Right renal cortex interstitium (tissue), 3 donors: ENCODE measurements around the gene MAPT. TPM values are rescaled to one million over a fixed set of nuclear protein-coding genes. Genes with fewer than 3 reads are reported as not detected.

Source experiments
- DNase-seq, 3 donors: peaks; one replicate each; pipeline ENCODE4 v3.0.0-alpha.2; 2013; ENCODE audit warnings: low read depth in 3 of 3, low spot score in 2 of 3
- polyA plus RNA-seq, 3 donors: library from polyadenylated mRNA; unstranded; fragments of 120-200 nt; gene quantifications; one replicate each; pipeline ENCODE4 v1.2.1, GENCODE V29; 2013; ENCODE audit not compliant: insufficient read length in 3 of 3

The MAPT gene
- polyA plus RNA-seq, 3 donors, result 7.7 to 11.3 (median 9.5) TPM

DNA sequence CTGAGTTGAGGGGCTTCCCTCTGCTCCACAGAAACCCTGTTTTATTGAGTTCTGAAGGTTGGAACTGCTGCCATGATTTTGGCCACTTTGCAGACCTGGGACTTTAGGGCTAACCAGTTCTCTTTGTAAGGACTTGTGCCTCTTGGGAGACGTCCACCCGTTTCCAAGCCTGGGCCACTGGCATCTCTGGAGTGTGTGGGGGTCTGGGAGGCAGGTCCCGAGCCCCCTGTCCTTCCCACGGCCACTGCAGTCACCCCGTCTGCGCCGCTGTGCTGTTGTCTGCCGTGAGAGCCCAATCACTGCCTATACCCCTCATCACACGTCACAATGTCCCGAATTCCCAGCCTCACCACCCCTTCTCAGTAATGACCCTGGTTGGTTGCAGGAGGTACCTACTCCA, 130.7 kb downstream of the MAPT start:
- no peak for DNase-seq

DNA sequence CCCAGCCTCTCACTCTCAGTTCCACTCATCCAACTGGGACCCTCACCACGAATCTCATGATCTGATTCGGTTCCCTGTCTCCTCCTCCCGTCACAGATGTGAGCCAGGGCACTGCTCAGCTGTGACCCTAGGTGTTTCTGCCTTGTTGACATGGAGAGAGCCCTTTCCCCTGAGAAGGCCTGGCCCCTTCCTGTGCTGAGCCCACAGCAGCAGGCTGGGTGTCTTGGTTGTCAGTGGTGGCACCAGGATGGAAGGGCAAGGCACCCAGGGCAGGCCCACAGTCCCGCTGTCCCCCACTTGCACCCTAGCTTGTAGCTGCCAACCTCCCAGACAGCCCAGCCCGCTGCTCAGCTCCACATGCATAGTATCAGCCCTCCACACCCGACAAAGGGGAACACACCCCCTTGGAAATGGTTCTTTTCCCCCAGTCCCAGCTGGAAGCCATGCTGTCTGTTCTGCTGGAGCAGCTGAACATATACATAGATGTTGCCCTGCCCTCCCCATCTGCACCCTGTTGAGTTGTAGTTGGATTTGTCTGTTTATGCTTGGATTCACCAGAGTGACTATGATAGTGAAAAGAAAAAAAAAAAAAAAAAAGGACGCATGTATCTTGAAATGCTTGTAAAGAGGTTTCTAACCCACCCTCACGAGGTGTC, 131.3 kb downstream of the MAPT start:
- no peak for DNase-seq

DNA sequence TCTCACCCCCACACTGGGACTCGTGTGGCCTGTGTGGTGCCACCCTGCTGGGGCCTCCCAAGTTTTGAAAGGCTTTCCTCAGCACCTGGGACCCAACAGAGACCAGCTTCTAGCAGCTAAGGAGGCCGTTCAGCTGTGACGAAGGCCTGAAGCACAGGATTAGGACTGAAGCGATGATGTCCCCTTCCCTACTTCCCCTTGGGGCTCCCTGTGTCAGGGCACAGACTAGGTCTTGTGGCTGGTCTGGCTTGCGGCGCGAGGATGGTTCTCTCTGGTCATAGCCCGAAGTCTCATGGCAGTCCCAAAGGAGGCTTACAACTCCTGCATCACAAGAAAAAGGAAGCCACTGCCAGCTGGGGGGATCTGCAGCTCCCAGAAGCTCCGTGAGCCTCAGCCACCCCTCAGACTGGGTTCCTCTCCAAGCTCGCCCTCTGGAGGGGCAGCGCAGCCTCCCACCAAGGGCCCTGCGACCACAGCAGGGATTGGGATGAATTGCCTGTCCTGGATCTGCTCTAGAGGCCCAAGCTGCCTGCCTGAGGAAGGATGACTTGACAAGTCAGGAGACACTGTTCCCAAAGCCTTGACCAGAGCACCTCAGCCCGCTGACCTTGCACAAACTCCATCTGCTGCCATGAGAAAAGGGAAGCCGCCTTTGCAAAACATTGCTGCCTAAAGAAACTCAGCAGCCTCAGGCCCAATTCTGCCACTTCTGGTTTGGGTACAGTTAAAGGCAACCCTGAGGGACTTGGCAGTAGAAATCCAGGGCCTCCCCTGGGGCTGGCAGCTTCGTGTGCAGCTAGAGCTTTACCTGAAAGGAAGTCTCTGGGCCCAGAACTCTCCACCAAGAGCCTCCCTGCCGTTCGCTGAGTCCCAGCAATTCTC, 132.1 kb downstream of the MAPT start:
- DNase-seq, result no peak

DNA sequence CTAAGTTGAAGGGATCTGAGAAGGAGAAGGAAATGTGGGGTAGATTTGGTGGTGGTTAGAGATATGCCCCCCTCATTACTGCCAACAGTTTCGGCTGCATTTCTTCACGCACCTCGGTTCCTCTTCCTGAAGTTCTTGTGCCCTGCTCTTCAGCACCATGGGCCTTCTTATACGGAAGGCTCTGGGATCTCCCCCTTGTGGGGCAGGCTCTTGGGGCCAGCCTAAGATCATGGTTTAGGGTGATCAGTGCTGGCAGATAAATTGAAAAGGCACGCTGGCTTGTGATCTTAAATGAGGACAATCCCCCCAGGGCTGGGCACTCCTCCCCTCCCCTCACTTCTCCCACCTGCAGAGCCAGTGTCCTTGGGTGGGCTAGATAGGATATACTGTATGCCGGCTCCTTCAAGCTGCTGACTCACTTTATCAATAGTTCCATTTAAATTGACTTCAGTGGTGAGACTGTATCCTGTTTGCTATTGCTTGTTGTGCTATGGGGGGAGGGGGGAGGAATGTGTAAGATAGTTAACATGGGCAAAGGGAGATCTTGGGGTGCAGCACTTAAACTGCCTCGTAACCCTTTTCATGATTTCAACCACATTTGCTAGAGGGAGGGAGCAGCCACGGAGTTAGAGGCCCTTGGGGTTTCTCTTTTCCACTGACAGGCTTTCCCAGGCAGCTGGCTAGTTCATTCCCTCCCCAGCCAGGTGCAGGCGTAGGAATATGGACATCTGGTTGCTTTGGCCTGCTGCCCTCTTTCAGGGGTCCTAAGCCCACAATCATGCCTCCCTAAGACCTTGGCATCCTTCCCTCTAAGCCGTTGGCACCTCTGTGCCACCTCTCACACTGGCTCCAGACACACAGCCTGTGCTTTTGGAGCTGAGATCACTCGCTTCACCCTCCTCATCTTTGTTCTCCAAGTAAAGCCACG, 133.0 kb downstream of the MAPT start:
- DNase-seq, result no peak

DNA sequence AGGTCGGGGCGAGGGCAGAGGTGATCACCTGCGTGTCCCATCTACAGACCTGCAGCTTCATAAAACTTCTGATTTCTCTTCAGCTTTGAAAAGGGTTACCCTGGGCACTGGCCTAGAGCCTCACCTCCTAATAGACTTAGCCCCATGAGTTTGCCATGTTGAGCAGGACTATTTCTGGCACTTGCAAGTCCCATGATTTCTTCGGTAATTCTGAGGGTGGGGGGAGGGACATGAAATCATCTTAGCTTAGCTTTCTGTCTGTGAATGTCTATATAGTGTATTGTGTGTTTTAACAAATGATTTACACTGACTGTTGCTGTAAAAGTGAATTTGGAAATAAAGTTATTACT, 133.6 kb downstream of the MAPT start:
- DNase-seq, result no peak

DNA sequence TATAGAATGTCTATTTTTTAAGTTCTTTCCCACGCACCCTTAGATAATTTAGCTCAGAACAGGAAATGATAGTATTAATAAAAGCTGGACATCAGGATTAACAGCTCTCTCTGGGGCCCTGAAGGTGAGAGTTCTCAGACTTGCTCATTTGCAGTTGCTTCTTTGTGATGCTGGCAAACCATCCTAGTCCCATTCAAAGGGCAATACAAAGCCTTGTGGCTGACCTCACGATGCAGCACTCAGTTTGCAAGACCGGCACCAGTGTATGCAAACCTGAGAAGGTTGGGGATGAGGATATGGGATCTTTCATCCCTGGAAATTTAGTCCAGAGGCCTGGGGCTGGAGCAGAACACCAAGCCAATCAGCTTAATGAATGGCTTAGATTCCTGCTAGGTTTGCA, 134.0 kb downstream of the MAPT start:
- no peak for DNase-seq

DNA sequence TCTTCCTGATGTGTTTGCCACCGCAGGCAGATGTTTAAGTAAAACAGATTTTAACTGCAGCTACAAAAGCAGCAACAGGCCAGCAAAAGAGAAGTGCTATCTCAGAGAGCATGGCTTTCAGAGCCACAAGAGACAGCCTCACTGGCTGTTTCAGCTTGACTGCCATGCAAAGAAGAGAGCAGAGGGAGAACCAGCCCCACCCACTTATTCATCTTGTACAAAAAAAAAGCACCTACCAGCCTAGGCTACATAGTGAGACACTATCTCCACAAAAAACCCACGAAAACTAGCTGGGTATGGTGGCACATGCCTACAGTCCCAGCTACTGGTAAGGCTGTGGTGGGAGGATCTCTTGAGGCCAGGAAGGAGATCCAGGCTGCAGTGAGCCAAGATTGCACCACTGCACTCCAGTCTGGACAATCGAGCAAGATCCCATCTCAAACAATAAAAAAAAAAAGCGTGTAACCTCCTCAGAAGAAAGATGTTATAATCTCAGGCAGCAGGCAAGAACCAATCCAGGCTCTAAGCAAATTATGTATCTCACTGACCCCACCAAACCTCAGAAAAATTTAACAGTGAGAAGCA, 134.7 kb downstream of the MAPT start:
- DNase-seq, result no peak

DNA sequence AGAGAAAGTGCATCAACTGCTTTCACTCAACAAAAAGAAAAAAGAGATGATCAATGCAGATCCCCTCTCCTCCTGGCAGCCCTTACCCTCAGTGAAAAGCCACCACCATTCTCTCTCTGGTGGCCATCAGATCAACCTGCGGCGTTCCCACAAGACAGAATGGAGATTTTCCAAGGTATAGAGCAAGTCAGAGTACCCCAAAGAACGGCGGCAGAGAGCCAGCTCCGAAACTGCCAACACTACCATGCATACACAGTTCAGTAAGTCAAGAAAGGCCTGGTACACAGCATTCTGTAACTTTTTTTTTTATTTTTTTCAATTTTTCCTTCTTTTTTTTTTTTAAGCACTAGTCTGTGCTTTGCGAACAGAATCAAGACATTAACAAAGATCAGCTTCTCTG, 135.3 kb downstream of the MAPT start:
- no peak for DNase-seq

DNA sequence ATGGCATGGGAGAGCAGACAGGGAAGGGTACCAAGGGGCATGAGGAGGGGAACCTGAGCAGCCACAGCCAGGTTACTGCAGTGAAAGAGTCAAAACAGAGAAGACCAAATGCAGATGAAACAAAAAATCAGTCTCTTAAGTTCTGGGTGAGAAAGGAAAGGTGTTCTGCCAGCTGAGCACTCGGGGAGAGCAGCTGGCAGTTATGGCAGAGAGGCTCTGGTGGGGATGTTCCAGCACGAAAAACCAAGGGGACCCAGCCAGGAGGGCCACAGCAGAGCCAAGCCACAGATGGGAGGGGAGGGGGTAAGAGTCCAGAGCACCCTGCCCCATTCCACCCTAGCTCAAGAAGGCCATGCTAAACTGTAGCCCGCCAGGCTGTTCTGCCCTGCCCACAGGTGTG, 136.4 kb downstream of the MAPT start:
- no peak for DNase-seq

DNA sequence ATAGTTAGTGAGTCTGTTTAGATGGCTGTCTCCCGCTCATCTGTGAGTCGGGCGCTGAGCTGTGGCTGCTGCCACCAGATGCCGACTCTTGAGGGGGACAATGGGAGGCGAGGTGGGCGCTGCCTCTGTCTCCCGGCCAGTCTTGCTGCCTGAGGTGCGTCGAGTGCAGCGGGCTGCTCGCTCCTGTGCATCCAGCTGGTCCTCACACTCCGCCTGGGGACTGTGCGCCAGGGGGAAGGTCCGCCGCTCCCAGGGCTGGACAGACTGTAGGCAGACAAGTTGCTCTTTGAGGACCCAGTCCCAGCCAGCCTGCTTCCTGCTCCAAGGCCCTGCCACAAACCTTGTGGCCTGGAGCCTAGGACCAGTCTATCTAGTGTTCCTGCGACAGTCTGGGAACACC, 137.1 kb downstream of the MAPT start:
- no peak for DNase-seq

DNA sequence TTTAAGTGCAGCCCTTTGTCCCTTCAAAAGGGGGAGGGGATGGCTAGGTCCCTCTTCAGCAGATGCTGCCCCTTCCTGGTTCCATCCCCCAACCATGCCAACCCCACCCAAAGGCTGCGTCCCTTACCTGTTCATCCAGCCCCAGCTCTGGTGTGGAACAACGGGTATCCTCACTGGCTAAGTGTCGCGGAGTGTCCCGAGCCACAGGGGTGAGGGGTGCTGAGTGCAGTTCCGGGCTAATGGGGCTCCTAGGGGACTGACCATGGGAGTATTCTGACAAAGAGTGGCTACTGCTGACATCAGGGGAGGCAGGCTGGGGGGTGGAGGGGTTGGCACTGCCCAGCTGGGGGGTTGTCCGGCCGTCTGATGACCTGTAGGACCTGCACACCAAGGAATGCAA, 137.6 kb downstream of the MAPT start:
- DNase-seq, result no peak

DNA sequence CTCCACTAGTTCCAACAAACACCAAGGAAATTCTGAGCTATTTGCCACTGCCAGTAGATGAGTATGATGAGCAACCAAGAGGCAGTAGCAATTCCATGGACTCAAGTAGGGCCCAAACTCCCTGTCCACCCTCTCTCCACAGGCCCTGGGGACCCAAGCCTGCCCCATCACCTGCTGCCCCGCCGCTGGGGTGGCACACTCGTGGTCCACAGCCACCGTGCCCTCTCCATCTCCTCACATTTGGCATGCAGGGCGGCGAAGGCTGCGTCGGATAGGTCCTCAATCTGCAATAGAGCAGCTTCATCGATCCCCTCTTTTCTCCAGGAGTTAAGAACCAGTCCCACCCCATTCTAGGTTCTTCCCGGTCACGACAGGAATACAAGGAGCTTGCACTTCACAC, 138.6 kb downstream of the MAPT start:
- DNase-seq, result no peak

DNA sequence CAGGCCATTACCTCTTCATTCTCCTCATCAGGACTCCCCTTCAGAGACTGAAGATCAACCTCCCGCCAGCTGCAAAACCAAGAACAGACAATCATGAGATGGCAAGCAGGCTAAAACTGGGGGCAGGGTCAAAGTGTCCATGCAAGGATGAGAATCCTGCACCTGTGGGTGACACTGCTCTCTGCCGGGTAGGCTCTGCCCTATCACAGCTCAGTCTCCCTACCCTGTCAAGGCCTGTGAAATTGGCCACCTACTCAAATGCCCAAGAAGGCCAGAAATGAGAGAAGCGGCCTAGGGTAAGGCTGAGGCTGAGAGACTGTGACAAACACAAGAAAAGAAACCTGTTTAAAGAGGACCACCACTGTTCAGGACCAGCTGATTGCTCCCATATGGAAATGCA, 139.0 kb downstream of the MAPT start:
- DNase-seq, result no peak

DNA sequence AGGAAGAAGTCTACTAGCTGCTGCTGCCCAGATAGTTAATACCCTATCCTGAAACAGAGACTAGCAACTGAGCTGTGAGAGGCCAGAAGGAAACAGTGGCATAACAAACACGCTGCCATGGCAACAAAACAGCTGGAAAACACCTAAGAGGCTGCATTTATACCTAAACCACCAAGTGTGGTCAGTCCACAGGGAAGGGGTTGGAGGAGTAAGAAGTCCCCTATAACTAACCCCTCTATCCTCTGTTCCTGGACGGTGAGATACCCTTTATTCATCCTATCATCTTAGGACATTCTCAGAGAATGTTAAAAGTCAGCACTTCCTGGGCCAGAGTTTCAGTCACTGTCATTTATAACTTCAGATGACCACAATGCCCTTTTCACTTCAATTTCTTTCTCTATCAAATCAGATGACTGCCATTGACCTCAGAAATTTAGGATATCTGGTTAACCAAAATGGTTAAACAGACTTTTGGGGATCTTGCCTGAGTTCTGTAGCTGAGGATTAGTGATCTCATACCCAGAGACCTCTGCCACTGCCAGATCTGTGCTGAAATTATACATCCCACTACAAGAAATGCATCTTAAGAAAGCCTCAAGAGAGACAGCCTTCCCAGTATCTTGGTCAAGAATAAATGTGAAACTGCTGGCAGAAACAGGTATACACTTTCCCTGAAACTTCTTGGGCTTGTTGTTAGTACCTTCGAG, 140.9 kb downstream of the MAPT start:
- DNase-seq, result no peak

DNA sequence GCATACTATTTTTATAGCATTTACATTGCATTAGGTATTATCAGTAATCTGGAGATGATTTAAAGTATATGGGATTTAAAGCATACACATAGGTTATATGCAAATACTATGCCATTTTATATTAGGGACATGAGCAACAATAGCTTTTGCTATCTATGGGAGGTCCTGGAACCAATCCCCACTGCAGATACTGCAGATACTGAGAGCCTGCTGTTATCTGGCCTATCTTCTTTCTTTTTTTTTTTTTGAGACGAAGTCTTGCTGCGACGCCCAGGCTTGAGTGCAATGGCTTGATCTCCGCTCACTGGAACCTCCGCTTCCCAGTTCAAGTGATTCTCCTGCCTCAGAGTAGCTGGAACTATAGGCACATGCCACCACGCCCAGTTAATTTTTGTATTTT, 142.1 kb downstream of the MAPT start:
- no peak for DNase-seq

DNA sequence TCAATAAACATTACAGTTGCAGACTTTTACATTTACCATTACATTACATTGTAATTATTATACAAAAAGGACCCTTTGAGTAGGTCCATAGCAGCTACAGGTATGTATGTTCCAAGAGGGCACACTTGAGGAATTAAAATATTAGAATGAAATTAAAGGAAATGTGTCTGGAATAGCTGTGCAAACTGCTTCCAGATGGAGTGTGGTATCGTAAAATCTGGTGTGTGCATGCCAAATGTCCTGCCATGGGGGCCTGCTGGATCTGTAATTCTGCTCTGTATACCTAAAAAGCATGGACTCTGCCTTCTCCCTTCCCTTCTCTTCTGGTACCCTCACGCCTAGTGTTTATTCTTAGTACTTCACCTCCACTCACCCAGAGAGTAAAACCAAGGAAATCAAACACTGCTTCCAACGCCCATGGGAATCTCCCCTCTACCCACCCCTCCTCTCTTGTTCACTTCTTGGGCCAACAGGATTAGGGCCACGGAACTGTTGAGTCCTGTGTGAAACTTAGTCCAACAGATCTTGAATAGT, 143.4 kb downstream of the MAPT start:
- no peak for DNase-seq

DNA sequence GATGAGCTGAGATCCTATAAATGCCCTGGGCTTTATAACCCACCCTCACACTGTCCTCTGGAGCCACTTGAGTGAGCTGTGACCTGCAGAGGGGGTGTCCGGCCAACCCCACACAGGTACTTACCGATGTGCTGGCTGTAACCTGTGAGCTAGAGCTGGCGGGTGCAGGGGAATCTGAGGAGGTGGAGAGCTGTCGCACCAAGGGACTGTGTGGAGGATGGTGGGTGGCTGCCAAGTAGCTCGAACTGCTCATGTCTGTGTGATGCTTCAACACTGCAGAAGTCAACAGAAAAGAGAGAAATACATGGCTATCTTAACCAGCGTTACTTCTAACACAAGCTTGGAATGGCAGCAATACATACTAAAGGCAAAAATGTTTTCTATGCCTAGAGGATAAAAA, 144.1 kb downstream of the MAPT start:
- DNase-seq, result no peak

DNA sequence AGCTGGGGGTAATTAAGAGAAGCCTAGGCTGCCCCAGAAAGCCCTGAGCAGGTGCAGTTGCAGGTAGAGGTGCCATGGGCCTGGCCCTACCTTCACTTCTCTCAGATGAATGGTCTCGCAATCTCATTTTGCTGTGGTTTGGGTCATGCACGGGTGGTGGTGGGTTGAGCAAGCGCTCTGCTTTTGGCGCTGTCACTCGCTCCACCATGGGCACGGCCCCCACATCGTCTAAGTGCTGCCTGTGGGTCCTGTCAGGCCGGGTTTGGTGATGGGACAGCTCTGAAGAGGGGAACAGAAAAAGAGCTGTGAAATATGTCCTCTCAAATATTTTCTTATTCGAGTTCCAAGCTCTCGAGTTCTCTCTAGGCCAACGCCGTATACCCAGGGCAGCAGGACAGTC, 144.6 kb downstream of the MAPT start:
- DNase-seq, result no peak

DNA sequence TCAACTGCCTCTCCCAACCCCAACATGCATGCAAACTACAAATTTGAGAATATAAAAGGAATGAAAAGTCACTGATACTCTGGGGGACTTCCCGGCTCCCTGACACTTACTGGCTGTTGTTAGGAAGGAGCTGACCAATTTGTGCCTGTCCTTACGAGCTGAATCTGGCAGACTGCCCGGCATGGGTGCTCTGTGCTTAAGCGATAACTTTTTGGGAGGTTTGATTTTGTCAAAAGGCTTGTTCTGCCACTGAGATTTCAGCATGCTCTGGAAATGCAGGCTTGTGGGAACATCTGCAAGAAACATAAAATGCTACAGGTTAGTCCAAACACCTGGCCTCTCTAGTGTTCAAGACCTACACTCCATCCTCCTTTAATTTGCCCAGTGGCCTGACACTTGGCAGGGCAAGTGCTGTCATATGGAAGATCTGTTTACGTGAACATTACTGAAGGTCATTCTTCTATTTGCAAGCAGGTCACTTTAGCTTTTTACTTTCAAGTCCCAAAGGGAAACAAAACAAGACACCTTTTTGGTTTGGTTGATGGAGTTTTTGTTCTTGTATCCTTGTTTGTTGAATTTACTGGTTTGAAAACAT, 145.3 kb downstream of the MAPT start:
- no peak for DNase-seq

DNA sequence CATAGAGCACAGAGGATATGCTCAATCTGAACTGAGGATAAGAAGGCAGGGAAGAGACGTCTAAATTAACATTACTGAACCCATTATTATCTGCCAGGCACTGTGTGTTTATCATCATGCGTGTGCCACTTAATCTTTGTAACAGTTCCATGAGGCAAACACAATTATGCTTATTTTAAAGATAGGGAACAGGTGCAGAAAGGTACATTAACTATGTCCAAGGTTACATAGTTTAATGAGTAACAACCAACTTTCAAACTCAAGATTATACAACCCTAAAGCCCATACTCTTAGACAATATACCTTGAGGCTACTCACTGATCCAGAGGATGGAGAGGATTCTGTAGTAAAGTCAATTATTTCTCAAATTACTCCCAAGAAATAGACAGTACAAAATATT, 147.9 kb downstream of the MAPT start:
- DNase-seq, result no peak
